ENCODE data around the gene INPPL1.
A peak's percentile ranks its signal among the peaks of the same experiment; 100 is the strongest.

The INPPL1 gene

GRCh38 chr11:72231396-72232259 is 7.1 kb downstream of the INPPL1 start:
- DNase-seq (ENCODE audit: low read depth): no peak

GRCh38 chr11:72232260-72233055 is 7.9 kb downstream of the INPPL1 start:
- DNase-seq (ENCODE audit: low read depth): no peak

GRCh38 chr11:72233056-72233772 is 8.6 kb downstream of the INPPL1 start:
- DNase-seq (ENCODE audit: low read depth): no peak

GRCh38 chr11:72233773-72234513 is 9.4 kb downstream of the INPPL1 start:
- DNase-seq (ENCODE audit: low read depth): no peak

- no peak for DNase-seq (ENCODE audit: low read depth)
Measured at GRCh38 chr11:72234514-72234830, 9.9 kb downstream of the INPPL1 start.

- no peak for DNase-seq (ENCODE audit: low read depth)
Measured at GRCh38 chr11:72234920-72235319, 10.4 kb downstream of the INPPL1 start.

- no peak for DNase-seq (ENCODE audit: low read depth)
Measured at GRCh38 chr11:72235351-72236057, 10.9 kb downstream of the INPPL1 start.

- peak; percentile 14 for DNase-seq (ENCODE audit: low read depth)
Measured at GRCh38 chr11:72236083-72236697, 11.6 kb downstream of the INPPL1 start.

- no peak for DNase-seq (ENCODE audit: low read depth)
Measured at GRCh38 chr11:72236774-72237111, 12.2 kb downstream of the INPPL1 start.

- no peak for DNase-seq (ENCODE audit: low read depth)
Measured at GRCh38 chr11:72237112-72237931, 12.8 kb downstream of the INPPL1 start.

- DNase-seq (ENCODE audit: low read depth): peak; percentile 70
Measured at GRCh38 chr11:72238040-72238450, 13.5 kb downstream of the INPPL1 start.

GRCh38 chr11:72238492-72239312 is 14.1 kb downstream of the INPPL1 start:
- no peak for DNase-seq (ENCODE audit: low read depth)

GRCh38 chr11:72239313-72239848 is 14.8 kb downstream of the INPPL1 start:
- DNase-seq (ENCODE audit: low read depth): peak; percentile 84

- peak; percentile 12 for DNase-seq (ENCODE audit: low read depth)
Measured at GRCh38 chr11:72239849-72240460, 15.4 kb downstream of the INPPL1 start.

GRCh38 chr11:72240461-72241290 is 16.1 kb downstream of the INPPL1 start:
- DNase-seq (ENCODE audit: low read depth): peak; percentile 23

GRCh38 chr11:72241291-72241781 is 16.8 kb downstream of the INPPL1 start:
- no peak for DNase-seq (ENCODE audit: low read depth)

GRCh38 chr11:72242141-72242540 is 17.6 kb downstream of the INPPL1 start:
- no peak for DNase-seq (ENCODE audit: low read depth)

Data from EH (cell line).